Fibroblast of mammary gland (primary cell): ENCODE measurements around the gene CDH23.

Experiments used
- DNase-seq: peaks from one replicate; pipeline ENCODE4 v3.0.0-alpha.2; 2010; ENCODE audit warnings: low read depth
- H3K4me3 ChIP-seq: 2 replicates; pipeline ENCODE4 v1.5.1; 2011; ENCODE audit warnings: low read depth, mild to moderate bottlenecking, low read length, moderate library complexity; ENCODE audit not compliant: control insufficient read depth
- TF ChIP-seq, protein P1 (sequence below): conservative IDR thresholded peaks from 2 replicates; pipeline ENCODE4 v1.5.1; 2011; ENCODE audit warnings: low read depth, low read length, inconsistent platforms; ENCODE audit not compliant: control insufficient read depth, insufficient read depth

CDH23 gene

DNA sequence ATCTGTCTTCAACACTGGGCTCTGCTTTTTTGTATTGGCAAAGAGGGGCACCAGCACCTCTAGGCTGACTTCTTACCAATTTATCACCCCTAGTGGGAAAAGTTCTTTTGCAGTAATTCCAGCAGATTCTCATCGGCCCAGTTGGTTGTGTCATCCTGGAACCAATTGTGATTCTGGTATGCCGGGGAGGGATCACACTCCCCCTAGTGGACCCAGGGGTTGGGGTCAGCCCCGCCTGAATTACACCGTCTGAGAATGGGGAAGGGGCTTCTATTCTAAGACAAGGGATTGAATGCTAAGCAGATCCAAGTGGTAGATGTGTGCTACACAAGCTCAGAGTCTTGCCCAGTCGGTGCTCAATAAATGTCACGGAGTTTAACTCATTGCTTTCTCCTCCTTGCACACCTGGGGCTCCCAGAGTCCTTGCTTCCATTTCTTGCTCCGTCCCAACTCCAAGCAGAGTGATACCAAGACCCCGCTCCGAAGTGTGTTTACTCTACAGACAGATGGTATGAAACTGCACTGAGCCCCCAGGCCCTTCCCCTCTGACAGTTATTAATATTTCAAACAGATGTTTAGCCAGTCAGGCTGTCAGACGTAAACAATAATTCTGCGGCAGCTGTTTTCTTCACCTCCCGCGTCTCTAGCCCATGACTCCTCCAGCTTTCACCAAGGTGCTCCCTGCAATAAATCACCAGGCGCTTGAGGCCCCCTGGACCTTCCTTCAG is 251.0 kb downstream of the CDH23 start:
- DNase-seq = peak; percentile 6
- TF ChIP-seq, protein P1, sequence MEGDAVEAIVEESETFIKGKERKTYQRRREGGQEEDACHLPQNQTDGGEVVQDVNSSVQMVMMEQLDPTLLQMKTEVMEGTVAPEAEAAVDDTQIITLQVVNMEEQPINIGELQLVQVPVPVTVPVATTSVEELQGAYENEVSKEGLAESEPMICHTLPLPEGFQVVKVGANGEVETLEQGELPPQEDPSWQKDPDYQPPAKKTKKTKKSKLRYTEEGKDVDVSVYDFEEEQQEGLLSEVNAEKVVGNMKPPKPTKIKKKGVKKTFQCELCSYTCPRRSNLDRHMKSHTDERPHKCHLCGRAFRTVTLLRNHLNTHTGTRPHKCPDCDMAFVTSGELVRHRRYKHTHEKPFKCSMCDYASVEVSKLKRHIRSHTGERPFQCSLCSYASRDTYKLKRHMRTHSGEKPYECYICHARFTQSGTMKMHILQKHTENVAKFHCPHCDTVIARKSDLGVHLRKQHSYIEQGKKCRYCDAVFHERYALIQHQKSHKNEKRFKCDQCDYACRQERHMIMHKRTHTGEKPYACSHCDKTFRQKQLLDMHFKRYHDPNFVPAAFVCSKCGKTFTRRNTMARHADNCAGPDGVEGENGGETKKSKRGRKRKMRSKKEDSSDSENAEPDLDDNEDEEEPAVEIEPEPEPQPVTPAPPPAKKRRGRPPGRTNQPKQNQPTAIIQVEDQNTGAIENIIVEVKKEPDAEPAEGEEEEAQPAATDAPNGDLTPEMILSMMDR = peak; percentile 44
- H3K4me3 ChIP-seq = no peak overlapping the region

DNA sequence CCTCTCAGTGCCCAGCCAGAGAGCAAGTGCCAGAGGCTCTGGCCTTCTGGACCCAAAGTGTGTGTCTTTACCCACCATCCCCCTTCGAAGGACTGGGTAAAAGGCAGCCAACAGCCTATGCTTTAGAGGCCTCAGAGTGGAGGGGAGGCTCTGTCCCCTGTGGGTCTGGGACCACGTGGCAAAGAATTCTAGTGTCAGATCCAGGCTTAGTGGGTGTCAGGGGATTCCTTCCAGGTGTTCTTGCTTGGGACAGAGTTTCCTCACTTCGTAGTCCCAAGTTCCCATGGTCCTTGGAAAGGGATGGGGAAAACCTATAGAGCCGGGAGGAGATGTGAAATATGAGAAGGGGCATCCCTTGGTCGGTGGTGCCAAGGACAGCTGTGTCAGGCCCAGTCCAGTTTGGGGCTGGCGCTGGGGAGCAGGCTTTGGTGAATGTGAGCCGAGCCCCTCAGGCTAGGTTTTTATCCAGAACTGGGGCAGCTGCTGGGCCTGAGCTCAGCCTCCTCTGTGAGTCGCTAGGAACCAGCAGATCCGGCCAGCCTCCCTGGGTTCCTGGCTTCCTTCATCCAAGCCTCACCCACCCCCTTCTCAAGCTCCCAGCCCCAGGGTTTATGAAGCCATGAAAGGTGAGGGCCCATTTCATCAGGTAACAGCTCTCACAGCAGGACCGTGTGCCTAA is 251.7 kb downstream of the CDH23 start:
- TF ChIP-seq, protein P1 = no peak
- H3K4me3 ChIP-seq = no peak overlapping the region
- no peak for DNase-seq

- TF ChIP-seq, protein P1 = no peak
- DNase-seq = no peak
- H3K4me3 ChIP-seq = no peak overlapping the region
Measured at GRCh38 chr10:71648933-71649320, 252.2 kb downstream of the CDH23 start.

GRCh38 chr10:71649631-71650030 is 252.9 kb downstream of the CDH23 start:
- no peak overlapping the region for H3K4me3 ChIP-seq
- TF ChIP-seq, protein P1 = no peak
- DNase-seq = no peak

DNA sequence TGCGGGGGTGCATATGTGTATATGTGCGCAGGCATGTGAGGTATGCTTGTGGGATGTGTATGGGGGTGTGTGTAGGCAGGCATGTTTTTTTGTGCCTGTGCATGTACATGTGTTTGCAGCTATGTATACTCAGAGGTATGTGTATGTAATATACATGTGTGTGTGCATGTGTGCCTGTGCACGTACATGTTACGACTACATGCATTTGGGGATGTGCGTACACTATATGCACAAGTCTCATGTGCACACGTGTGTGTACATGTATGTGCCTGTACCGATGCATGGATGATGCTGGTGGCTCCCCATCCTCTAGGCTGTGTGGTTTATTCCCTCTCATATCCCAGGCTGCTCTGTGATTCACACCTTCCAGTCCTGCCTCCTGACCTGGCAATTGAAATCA is 253.7 kb downstream of the CDH23 start:
- no peak overlapping the region for H3K4me3 ChIP-seq
- TF ChIP-seq, protein P1 = no peak
- no peak for DNase-seq

- H3K4me3 ChIP-seq = no peak overlapping the region
- no peak for DNase-seq
- TF ChIP-seq, protein P1 = no peak
Measured at GRCh38 chr10:71651428-71651827, 254.7 kb downstream of the CDH23 start.
